GM21515 (cell line): ENCODE results near the gene CD68.

Experiments used
- ATAC-seq: cut with Tn5 transposase; IDR thresholded peaks from one replicate; pipeline ENCODE4 v1.9.1; 2021; ENCODE audit not compliant: unreplicated experiment

Gene CD68

GRCh38 chr17:7579001-7579833 is at the start of gene CD68:
Gene CD68, plus strand, starts transcription at chr17:7579638. Its CDS starts 40 bp downstream, at chr17:7579678.
- ATAC-seq, result no peak

GRCh38 chr17:7530023-7530900 is 49.2 kb upstream of the CD68 start:
- ATAC-seq, result no peak

- ATAC-seq, result no peak
These were observed 41.4 kb upstream of the CD68 start for GRCh38 chr17:7538050-7538449.

GRCh38 chr17:7538891-7539545 is 40.4 kb upstream of the CD68 start:
- no peak for ATAC-seq

GRCh38 chr17:7541074-7541621 is 38.3 kb upstream of the CD68 start:
- ATAC-seq, result no peak

GRCh38 chr17:7544911-7545310 is 34.5 kb upstream of the CD68 start:
- ATAC-seq, result no peak

GRCh38 chr17:7548585-7549400 is 30.6 kb upstream of the CD68 start, which contains the start of gene TNFSF12:
Gene TNFSF12, plus strand, starts transcription at chr17:7549058. Its CDS starts 96 bp downstream, at chr17:7549154.
- ATAC-seq, result no peak

GRCh38 chr17:7549401-7550055 is 29.9 kb upstream of the CD68 start:
- no peak for ATAC-seq

GRCh38 chr17:7550344-7550743 is 29.1 kb upstream of the CD68 start:
- ATAC-seq, result no peak

GRCh38 chr17:7551396-7551795 is 28.0 kb upstream of the CD68 start:
- ATAC-seq, result no peak

GRCh38 chr17:7552621-7553051 is 26.8 kb upstream of the CD68 start:
- ATAC-seq, result no peak

GRCh38 chr17:7553356-7553755 is 26.1 kb upstream of the CD68 start:
- ATAC-seq, result no peak

- ATAC-seq, result no peak
These were observed 24.0 kb upstream of the CD68 start for GRCh38 chr17:7555320-7555948.

GRCh38 chr17:7556627-7557026 is 22.8 kb upstream of the CD68 start:
- no peak for ATAC-seq

- ATAC-seq, result no peak
These were observed 22.2 kb upstream of the CD68 start for GRCh38 chr17:7557147-7557764.

- ATAC-seq, result no peak
These were observed 21.5 kb upstream of the CD68 start for GRCh38 chr17:7557775-7558543.

- no peak for ATAC-seq
These were observed 20.7 kb upstream of the CD68 start, which contains the start of gene TNFSF13 for GRCh38 chr17:7558544-7559319. Gene TNFSF13, plus strand, starts transcription at chr17:7558750. Its CDS starts 290 bp downstream, at chr17:7559040.
